ENCODE measurements around the gene MYCBPAP. TPM values are rescaled to one million over a fixed set of nuclear protein-coding genes. Genes with fewer than 3 reads are reported as not detected.

The MYCBPAP gene
- polyA plus RNA-seq, 3 donors from 2014 or later = 1.00 TPM; not detected in 2

GRCh38 chr17:50568659-50569058, 60.4 kb downstream of the MYCBPAP start:
- Mint-ChIP-seq H3K27ac (no peak overlapping the region), H3K36me3 (peaks cover 0 to 4% (median 0%) of the 10 kb centered on the region in 3 donors), H3K4me3 (no peak overlapping the region), H3K27me3 (ENCODE audit: low read depth in 3 of 3) (peaks cover 8 to 31% (median 14%) of the 10 kb centered on the region in 3 donors), H3K9me3 (no peaks in the 10 kb centered on the region), H3K4me1 (no peaks in the 10 kb centered on the region)
- DNase-seq = no peak

GRCh38 chr17:50569592-50569991, 61.4 kb downstream of the MYCBPAP start:
- Mint-ChIP-seq H3K9me3 (no peaks in the 10 kb centered on the region), H3K27me3 (ENCODE audit: low read depth in 3 of 3) (peaks cover 4 to 27% (median 10%) of the 10 kb centered on the region in 3 donors), H3K27ac (no peak overlapping the region)

GRCh38 chr17:50570032-50570431, 61.8 kb downstream of the MYCBPAP start:
- no peak for DNase-seq
- no peak overlapping the region for H3K27ac Mint-ChIP-seq
- peaks cover 4 to 25% (median 10%) of the 10 kb centered on the region in 3 donors for H3K27me3 Mint-ChIP-seq (ENCODE audit: low read depth in 3 of 3)
- no peaks in the 10 kb centered on the region for H3K9me3 Mint-ChIP-seq
- H3K4me3 Mint-ChIP-seq = no peak overlapping the region
- no peaks in the 10 kb centered on the region for H3K4me1 Mint-ChIP-seq
- H3K36me3 Mint-ChIP-seq = peaks cover 0 to 4% (median 0%) of the 10 kb centered on the region in 3 donors

More at GRCh38 chr17:50569592-50569991, 61.4 kb downstream of the MYCBPAP start:
- Mint-ChIP-seq H3K4me3 (no peak overlapping the region), H3K4me1 (no peaks in the 10 kb centered on the region), H3K36me3 (peaks cover 0 to 4% (median 0%) of the 10 kb centered on the region in 3 donors)
- no peak for DNase-seq

GRCh38 chr17:50570528-50570927, 62.3 kb downstream of the MYCBPAP start:
- no peak overlapping the region for H3K27ac Mint-ChIP-seq
- DNase-seq = no peak
- no peak overlapping the region for H3K4me3 Mint-ChIP-seq
- H3K4me1 Mint-ChIP-seq = no peaks in the 10 kb centered on the region
- no peaks in the 10 kb centered on the region for H3K9me3 Mint-ChIP-seq
- peaks cover 4 to 21% (median 8%) of the 10 kb centered on the region in 3 donors for H3K27me3 Mint-ChIP-seq (ENCODE audit: low read depth in 3 of 3)
- H3K36me3 Mint-ChIP-seq = peaks cover 0 to 4% (median 0%) of the 10 kb centered on the region in 3 donors

GRCh38 chr17:50571681-50572080, 63.4 kb downstream of the MYCBPAP start:
- no peaks in the 10 kb centered on the region for H3K9me3 Mint-ChIP-seq

GRCh38 chr17:50572541-50572940, 64.3 kb downstream of the MYCBPAP start:
- no peak for DNase-seq
- Mint-ChIP-seq H3K27me3 (ENCODE audit: low read depth in 3 of 3) (peaks cover 4 to 18% (median 4%) of the 10 kb centered on the region in 3 donors), H3K4me3 (no peak overlapping the region), H3K9me3 (no peaks in the 10 kb centered on the region), H3K27ac (no peak overlapping the region), H3K4me1 (no peaks in the 10 kb centered on the region), H3K36me3 (peaks cover 0 to 4% (median 0%) of the 10 kb centered on the region in 3 donors)

More at GRCh38 chr17:50571681-50572080, 63.4 kb downstream of the MYCBPAP start:
- H3K4me3 Mint-ChIP-seq = no peak overlapping the region
- H3K27ac Mint-ChIP-seq = no peak overlapping the region
- H3K27me3 Mint-ChIP-seq (ENCODE audit: low read depth in 3 of 3) = peaks cover 4 to 15% (median 6%) of the 10 kb centered on the region in 3 donors
- H3K4me1 Mint-ChIP-seq = no peaks in the 10 kb centered on the region
- H3K36me3 Mint-ChIP-seq = peaks cover 0 to 4% (median 0%) of the 10 kb centered on the region in 3 donors
- DNase-seq = no peak

- H3K9me3 Mint-ChIP-seq = no peaks in the 10 kb centered on the region
- DNase-seq = no peak
- no peaks in the 10 kb centered on the region for H3K4me1 Mint-ChIP-seq
- peaks cover 0 to 4% (median 0%) of the 10 kb centered on the region in 3 donors for H3K36me3 Mint-ChIP-seq
- H3K4me3 Mint-ChIP-seq = no peak overlapping the region
- H3K27ac Mint-ChIP-seq = no peak overlapping the region
- peaks cover under 1 to 13% (median 4%) of the 10 kb centered on the region in 3 donors for H3K27me3 Mint-ChIP-seq (ENCODE audit: low read depth in 3 of 3)
Observed at GRCh38 chr17:50573866-50574611, 65.8 kb downstream of the MYCBPAP start.

- peaks cover 0 to 4% (median 0%) of the 10 kb centered on the region in 3 donors for H3K36me3 Mint-ChIP-seq
- no peaks in the 10 kb centered on the region for H3K9me3 Mint-ChIP-seq
- no peak overlapping the region for H3K4me3 Mint-ChIP-seq
- no peak for DNase-seq
- peaks cover 0 to 13% (median 5%) of the 10 kb centered on the region in 3 donors for H3K27me3 Mint-ChIP-seq (ENCODE audit: low read depth in 3 of 3)
- no peaks in the 10 kb centered on the region for H3K4me1 Mint-ChIP-seq
- no peak overlapping the region for H3K27ac Mint-ChIP-seq
Observed at GRCh38 chr17:50575581-50576210, 67.5 kb downstream of the MYCBPAP start.

GRCh38 chr17:50576864-50577263, 68.6 kb downstream of the MYCBPAP start:
- H3K27ac Mint-ChIP-seq = no peak overlapping the region

GRCh38 chr17:50577451-50577954, 69.3 kb downstream of the MYCBPAP start:
- no peak overlapping the region for H3K4me3 Mint-ChIP-seq
- no peaks in the 10 kb centered on the region for H3K4me1 Mint-ChIP-seq
- no peak for DNase-seq
- no peak overlapping the region for H3K27ac Mint-ChIP-seq
- H3K9me3 Mint-ChIP-seq = no peaks in the 10 kb centered on the region
- H3K27me3 Mint-ChIP-seq (ENCODE audit: low read depth in 3 of 3) = peaks cover 0 to 10% (median 1%) of the 10 kb centered on the region in 3 donors
- no peaks in the 10 kb centered on the region for H3K36me3 Mint-ChIP-seq

More at GRCh38 chr17:50576864-50577263, 68.6 kb downstream of the MYCBPAP start:
- Mint-ChIP-seq H3K36me3 (no peaks in the 10 kb centered on the region), H3K27me3 (ENCODE audit: low read depth in 3 of 3) (peaks cover 0 to 8% (median 1%) of the 10 kb centered on the region in 3 donors), H3K4me3 (no peak overlapping the region), H3K4me1 (no peaks in the 10 kb centered on the region), H3K9me3 (no peaks in the 10 kb centered on the region)
- no peak for DNase-seq

- Mint-ChIP-seq H3K4me3 (no peak overlapping the region), H3K9me3 (no peaks in the 10 kb centered on the region), H3K27ac (no peak overlapping the region), H3K4me1 (no peaks in the 10 kb centered on the region), H3K36me3 (no peaks in the 10 kb centered on the region), H3K27me3 (ENCODE audit: low read depth in 3 of 3) (peaks cover under 1 to 10% (median 1%) of the 10 kb centered on the region in 3 donors)
- DNase-seq = no peak
Observed at GRCh38 chr17:50578173-50578572, 69.9 kb downstream of the MYCBPAP start.

- Mint-ChIP-seq H3K36me3 (no peaks in the 10 kb centered on the region), H3K4me1 (no peaks in the 10 kb centered on the region), H3K27ac (no peak overlapping the region), H3K4me3 (no peak overlapping the region), H3K9me3 (no peaks in the 10 kb centered on the region), H3K27me3 (ENCODE audit: low read depth in 3 of 3) (peaks cover 1 to 12% (median 3%) of the 10 kb centered on the region in 3 donors)
- no peak for DNase-seq
Observed at GRCh38 chr17:50579399-50579798, 71.2 kb downstream of the MYCBPAP start.

GRCh38 chr17:50580646-50581045, 72.4 kb downstream of the MYCBPAP start:
- Mint-ChIP-seq H3K36me3 (no peaks in the 10 kb centered on the region), H3K27ac (no peak overlapping the region), H3K9me3 (no peaks in the 10 kb centered on the region), H3K4me1 (no peaks in the 10 kb centered on the region), H3K4me3 (no peak overlapping the region), H3K27me3 (ENCODE audit: low read depth in 3 of 3) (peaks cover 1 to 15% (median 3%) of the 10 kb centered on the region in 3 donors)
- DNase-seq = no peak
